Measurements from ENCODE around the gene SDCCAG8.

GRCh38 chr1:243542739-243543415 is 287.0 kb downstream of the SDCCAG8 start:
- TF ChIP-seq FOXK2 (IDR thresholded peaks at IDR 0.05) = no peak
- TF ChIP-seq NFRKB (IDR thresholded peaks at IDR 0.05) = no peak
- no peak for TF ChIP-seq ARNT (IDR thresholded peaks at IDR 0.05)
- no peak for TF ChIP-seq BHLHE40 (IDR thresholded peaks at IDR 0.05; ENCODE audit: borderline replicate concordance)
- TF ChIP-seq SUZ12 (IDR thresholded peaks at IDR 0.05) = no peak
- TF ChIP-seq LEF1 (IDR thresholded peaks at IDR 0.05; ENCODE audit: borderline replicate concordance) = no peak
- no peak for TF ChIP-seq FOXM1 (IDR thresholded peaks at IDR 0.05; ENCODE audit: borderline replicate concordance)
- no peak for TF ChIP-seq SP1 (IDR thresholded peaks at IDR 0.05)
- TF ChIP-seq ZNF384 (IDR thresholded peaks at IDR 0.05) = no peak
- TF ChIP-seq FOXA1 (IDR thresholded peaks at IDR 0.05) = no peak
